GM18502 (cell line): ENCODE measurements around the gene RNF39.
A peak's percentile ranks its signal among the peaks of the same experiment; 100 is the strongest.

Source experiments
- ATAC-seq: cut with Tn5 transposase; IDR thresholded peaks from one replicate; pipeline ENCODE4 v1.9.1; 2021; ENCODE audit warnings: mild to moderate bottlenecking; ENCODE audit not compliant: unreplicated experiment, poor library complexity

Gene RNF39

GRCh38 chr6:30097902-30098768 is 22.6 kb upstream of the RNF39 start:
- no peak for ATAC-seq

GRCh38 chr6:30096829-30097228 is 21.3 kb upstream of the RNF39 start:
- no peak for ATAC-seq

DNA sequence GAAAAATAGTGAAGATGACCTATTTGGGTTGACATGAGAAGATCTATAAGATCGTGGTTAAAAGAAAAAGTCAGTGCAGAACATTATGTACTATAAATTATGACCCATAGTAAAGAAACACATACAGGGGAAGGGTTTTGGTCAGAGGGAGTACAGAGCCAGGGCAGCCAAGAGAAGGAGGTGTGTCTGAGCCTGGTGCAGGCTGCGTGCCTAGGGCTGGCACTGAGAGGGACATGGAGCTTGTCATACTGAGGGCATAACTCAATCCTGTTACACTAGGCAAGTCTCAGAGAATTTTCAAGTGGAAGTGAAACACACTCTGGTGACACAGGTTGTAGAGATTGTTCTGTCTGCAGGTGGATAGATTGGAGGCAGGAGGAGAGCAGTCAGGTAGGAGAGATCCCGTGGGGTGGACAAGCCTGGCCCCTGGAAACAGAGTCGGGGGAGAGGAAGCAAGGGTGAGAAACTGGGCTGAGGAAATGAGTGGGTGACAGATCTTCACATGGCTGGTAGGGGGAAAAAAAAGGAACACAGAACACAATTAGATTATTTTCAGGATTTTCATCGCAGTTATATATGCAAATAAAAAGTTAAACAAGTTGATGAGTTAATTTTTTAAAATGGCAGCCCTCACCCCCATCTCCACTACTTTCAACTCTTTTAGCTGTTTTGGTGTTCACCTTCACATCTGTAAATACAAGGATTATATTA is 18.5 kb upstream of the RNF39 start:
- ATAC-seq = no peak

GRCh38 chr6:30092852-30093543 is 17.4 kb upstream of the RNF39 start:
- no peak for ATAC-seq

GRCh38 chr6:30091577-30092381 is 16.2 kb upstream of the RNF39 start:
- ATAC-seq = no peak

DNA sequence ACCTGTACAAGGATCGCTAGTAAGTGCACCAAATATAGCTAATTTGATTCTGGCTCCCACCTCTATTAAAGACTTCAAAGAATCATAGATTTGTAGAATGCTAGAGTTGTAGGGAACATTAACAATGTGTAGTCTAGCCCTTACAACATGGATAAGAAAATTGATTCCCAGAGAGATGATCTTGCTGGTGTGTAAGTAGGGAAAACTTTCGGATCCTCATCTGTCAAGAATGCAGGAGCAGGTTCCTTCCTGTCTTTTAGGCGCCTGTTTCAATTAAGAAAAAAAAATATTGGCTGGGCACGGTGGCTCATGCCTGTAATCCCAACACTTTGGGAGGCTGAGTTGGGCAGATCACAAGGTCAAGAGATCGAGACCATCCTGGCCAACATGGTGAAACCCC is 12.3 kb upstream of the RNF39 start:
- ATAC-seq = no peak

GRCh38 chr6:30077218-30077617 is 1.6 kb upstream of the RNF39 start:
- no peak for ATAC-seq

DNA sequence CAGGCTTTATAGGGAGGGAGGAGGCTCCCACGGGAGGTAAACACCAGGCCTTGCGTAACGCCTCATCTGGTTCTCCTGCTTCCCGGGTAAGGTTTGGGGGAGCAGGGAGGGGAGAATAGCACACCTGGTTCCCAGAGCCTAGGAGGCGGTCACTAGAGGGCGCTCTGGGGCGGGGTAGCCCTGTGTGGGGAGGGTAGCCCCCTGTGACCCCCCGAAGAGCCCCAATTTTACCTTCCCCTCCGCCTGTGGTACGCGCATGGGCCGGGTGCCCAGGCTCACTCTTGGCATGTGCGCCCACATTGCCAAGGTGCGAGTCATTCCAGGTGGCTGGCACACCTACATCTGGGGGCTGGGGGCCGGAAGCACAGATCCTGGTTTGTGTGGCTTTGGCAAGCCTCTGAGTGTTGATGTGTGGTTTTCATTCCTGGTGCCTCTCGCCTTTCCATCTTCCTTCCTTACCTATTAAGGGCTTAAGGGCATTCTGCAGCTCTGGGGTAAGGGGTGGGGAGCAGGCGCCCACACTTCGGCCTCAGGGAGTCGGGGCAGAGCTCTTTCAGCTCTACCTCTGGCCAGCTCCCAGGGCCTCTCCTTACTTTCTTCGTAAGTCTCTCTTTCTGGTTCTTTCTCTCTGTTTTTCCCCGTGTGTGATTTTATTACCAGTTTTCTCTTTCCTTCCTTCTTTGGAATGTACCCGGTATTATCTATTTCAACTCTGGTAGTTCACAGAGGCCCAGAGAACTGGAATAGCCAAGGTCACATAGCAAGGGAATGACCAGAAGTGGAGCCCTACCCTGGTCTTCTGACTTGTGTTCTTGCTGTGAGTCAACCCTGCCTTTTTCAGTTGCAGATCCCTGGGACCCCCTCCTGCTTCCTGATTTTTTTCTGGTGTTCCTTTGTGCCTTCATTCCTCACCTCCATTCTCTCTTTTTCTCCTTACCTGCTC is 492 bp upstream of the RNF39 start:
- ATAC-seq = no peak

GRCh38 chr6:30074331-30075093 is 1.1 kb downstream of the RNF39 start:
- no peak for ATAC-seq

- ATAC-seq = no peak
These were observed 1.9 kb downstream of the RNF39 start for GRCh38 chr6:30073489-30074235.

GRCh38 chr6:30071858-30072257 is 3.7 kb downstream of the RNF39 start:
- no peak for ATAC-seq

DNA sequence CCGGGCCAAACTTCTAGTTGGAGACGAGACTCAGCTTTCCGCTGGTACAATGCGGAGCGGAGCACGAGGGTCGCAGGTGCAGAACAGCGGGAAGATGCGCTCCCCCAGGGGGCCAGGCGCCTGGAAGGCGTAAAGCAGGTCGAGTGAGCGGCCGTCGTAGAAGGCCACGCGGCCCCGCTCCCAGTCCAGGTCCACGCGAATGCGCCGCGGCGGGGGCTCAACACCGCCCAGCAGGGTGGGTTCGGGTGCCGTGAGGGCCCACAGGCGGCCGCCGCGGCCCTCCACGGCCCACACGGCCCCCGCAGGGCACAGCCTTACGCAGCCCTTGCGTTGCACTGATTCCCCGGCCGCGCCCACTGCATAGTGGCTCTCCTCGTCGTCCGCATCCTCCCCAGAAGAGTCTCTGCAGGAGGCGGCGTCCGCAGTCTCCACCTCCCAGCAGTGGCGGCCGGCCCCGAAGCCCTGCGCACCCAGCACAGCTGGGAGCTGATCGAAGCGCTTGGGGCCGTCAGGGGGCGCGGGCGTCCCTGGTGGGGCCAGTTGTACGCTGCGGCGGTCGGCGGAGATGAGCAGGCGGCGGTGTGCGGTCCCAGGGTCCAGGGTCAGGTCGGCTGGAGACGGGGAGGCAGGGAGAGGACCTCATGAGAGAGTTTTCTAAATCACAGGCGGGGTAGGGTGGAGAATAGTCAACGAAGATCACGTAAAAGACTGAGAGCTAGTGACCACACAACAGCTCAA is 4.3 kb downstream of the RNF39 start:
- ATAC-seq = no peak

DNA sequence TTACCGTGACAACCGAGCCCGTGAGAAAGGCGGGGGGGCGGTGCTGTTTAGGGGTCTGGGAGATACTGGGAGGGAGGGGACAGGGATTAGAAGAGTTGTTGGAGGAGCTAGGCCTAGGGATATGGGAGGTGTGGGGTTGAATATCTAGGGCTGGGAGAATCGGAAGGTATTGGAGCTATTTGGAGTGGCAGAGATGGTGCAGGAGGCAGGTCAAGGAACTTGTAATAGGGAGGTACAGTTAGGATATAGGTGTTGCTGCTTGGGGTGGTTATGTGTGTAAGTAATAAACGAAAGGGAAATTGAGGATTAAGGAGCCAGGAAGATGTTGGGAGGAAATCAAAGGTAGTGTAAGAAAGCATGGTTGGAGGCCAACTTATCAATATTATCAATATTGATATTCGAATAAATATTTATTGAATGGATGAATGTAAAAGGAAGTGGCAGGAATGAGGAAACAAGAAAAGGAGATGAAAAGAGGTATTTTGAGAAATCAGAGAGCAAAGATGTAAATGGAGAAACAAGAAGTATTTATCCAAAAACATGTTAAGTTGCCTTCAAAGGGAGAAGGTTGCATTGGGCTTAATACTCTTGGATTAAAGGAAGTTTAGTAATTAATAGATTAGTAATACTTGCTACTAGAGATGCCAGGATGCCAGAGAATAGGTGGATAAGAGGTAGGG is 8.0 kb downstream of the RNF39 start:
- no peak for ATAC-seq

DNA sequence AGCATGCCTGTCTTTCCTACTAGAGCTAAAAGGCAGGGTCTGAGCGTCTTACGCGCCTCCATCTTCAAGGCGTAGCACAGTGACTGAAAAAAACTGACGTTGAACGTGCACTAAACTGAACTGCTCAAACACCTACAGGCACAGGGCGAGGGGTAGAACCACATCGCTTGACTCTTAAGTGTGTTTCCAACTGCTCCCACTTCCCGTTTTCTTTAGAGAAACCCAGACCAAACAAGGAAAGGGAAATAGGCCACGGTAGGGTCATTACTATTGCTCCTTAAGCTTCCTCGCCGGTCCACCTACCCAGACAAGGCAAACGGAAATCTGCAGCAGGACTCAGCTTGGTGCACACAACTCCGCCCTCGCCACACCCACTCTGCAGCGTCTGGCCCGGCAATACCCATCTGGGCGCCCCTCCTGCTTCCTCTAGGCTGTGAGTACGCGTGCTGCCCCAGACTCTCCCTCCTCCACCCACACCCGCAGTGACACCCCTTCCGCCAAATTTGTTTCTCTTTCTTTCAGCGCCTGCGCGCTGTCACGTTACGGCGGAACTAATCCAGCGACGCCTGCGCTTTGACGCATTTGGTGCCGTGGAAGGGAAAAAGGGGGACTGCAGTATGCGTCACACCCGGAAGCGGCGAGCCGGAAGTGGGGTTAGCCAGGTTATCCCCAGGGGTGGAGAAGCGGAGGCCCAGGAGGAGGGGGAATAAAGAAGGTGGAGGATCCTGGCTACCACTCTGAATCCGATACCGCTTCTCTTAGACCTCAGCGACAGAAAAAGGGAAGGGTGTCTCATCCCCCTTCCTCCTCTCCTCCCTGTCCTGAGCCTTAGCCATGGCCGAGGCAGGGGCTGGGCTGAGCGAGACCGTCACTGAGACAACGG is 8.8 kb downstream of the RNF39 start, which contains the start of gene PPP1R11:
TSS of gene PPP1R11 (plus strand) at position 622 of the 883 bp plus-strand sequence. CDS start at position 835, 213 bp downstream.
- ATAC-seq = peak; percentile 95

- no peak for ATAC-seq
These were observed 9.5 kb downstream of the RNF39 start for GRCh38 chr6:30066082-30066481.
